Lower leg skin (tissue), 4 donors: Measurements from ENCODE around the gene MYO15B. TPM values are rescaled to one million over a fixed set of nuclear protein-coding genes. Genes with fewer than 3 reads are reported as not detected.

Experiments used
- DNase-seq, 2 donors: peaks; one replicate each; pipeline ENCODE4 v3.0.0-alpha.2; 2019; ENCODE audit warnings: low spot score in 2 of 2
- H3K4me3 ChIP-seq: fragments of 200-600 bp; sonication (generic); 2 replicates; pipeline ENCODE4 v1.5.1; 2017; ENCODE audit warnings: mild to moderate bottlenecking, low read depth; ENCODE audit not compliant: poor library complexity, severe bottlenecking
- CTCF ChIP-seq, 3 donors: fragments of 450-650 bp; IDR thresholded peaks; one replicate each; pipeline ENCODE4 v1.5.1; 2016; ENCODE audit warnings: antibody characterized with exemption in 3 of 3, mild to moderate bottlenecking in 3 of 3, moderate library complexity in 2 of 3
- POLR2A ChIP-seq, 2 donors: fragments of 450-650 bp; IDR thresholded peaks; one replicate each; pipeline ENCODE4 v1.6.1; 2016 to 2017; ENCODE audit warnings: antibody characterized with exemption in 2 of 2, mild to moderate bottlenecking in 1 of 2, moderate library complexity in 1 of 2
- WGBS, 2 donors: methylation state at CpG; one replicate each; pipeline ENCODE4 v1.1.5; 2018; 5-methylcytosine and 5-hydroxymethylcytosine counted together
- intact Hi-C: fragments of 100-400 bp; cut with DNase I; formaldehyde crosslinking; loops from one replicate; pipeline ENCODE4 v1.15.0; 2023; ENCODE audit warnings: low total_unique reads
- total RNA-seq, 4 donors: library from RNA; depleted of rRNA; stranded (reverse); fragments of >200 nt; gene quantifications; one replicate each; pipeline ENCODE4 v1.1.0, GENCODE V29; 2016

Gene MYO15B
- total RNA-seq, 4 donors from 2014 or later: 32.1 to 103 (median 38.9) TPM

- TF ChIP-seq POLR2A (IDR thresholded peaks at IDR 0.05) (no peak), CTCF (IDR thresholded peaks at IDR 0.05) (no peak)
- intact Hi-C loops: no loop called here
- WGBS, 2 donors: 92 to 93% methylated on average over 23 to 26 of the region's 31 CpGs
- no peak for DNase-seq
- H3K4me3 ChIP-seq: no peak overlapping the region
These were observed 19.0 kb upstream of the MYO15B start for GRCh38 chr17:75568412-75569255.

GRCh38 chr17:75570034-75570676 lies 17.4 kb upstream of the MYO15B start:
- TF ChIP-seq POLR2A (IDR thresholded peaks at IDR 0.05) (no peak), CTCF (IDR thresholded peaks at IDR 0.05) (no peak)
- intact Hi-C loops: no loop called here
- no peak overlapping the region for H3K4me3 ChIP-seq
- no peak for DNase-seq
- 93 to 94% methylated on average over 24 of the region's 35 CpGs for WGBS, 2 donors

- H3K4me3 ChIP-seq: no peak overlapping the region
- no peak for DNase-seq
- intact Hi-C loops: no loop called here
- WGBS, 2 donors: 94 to 100% methylated on average over 2 to 3 of the region's 11 CpGs
- TF ChIP-seq POLR2A (IDR thresholded peaks at IDR 0.05) (no peak), CTCF (IDR thresholded peaks at IDR 0.05) (no peak)
These were observed 16.8 kb upstream of the MYO15B start for GRCh38 chr17:75570772-75571171.

- intact Hi-C loops: no loop called here
- TF ChIP-seq POLR2A (IDR thresholded peaks at IDR 0.05): no peak
- TF ChIP-seq CTCF (IDR thresholded peaks at IDR 0.05): no peak
- 81 to 86% methylated on average over 14 to 15 of the region's 15 CpGs for WGBS, 2 donors
- DNase-seq: no peak
- H3K4me3 ChIP-seq: no peak overlapping the region
These were observed 16.3 kb upstream of the MYO15B start for GRCh38 chr17:75571197-75571884.

GRCh38 chr17:75571885-75572215 lies 15.8 kb upstream of the MYO15B start:
- TF ChIP-seq CTCF (IDR thresholded peaks at IDR 0.05): no peak
- TF ChIP-seq POLR2A (IDR thresholded peaks at IDR 0.05): no peak
- intact Hi-C loops: no loop called here

More at GRCh38 chr17:75571885-75572215, 15.8 kb upstream of the MYO15B start:
- WGBS, 2 donors: 98% methylated on average over 8 to 16 of the region's 16 CpGs
- DNase-seq: no peak
- H3K4me3 ChIP-seq: no peak overlapping the region
